Nephron (organoid): ENCODE data around the gene AHCTF1.
"Not testable (repeated sequence)": the region's sequence is repeated elsewhere in the genome, so short reads cannot be mapped to it uniquely, and the experiment has no call there.

Source experiments
- H3K27ac Mint-ChIP-seq, 3 experiments: 2 replicates each; pipeline ENCODE4 v1.8.0; 2020; ENCODE audit warnings: mixed read lengths in 3 of 3, mild to moderate bottlenecking in 2 of 3, moderate library complexity in 1 of 3
- H3K27me3 Mint-ChIP-seq: 2 replicates; pipeline ENCODE4 v1.8.0; 2021; ENCODE audit warnings: low read depth, mild to moderate bottlenecking, moderate library complexity, mixed read lengths
- H3K36me3 Mint-ChIP-seq: 2 replicates; pipeline ENCODE4 v1.8.0; 2020; ENCODE audit warnings: low read depth, mixed read lengths
- H3K4me1 Mint-ChIP-seq: 2 replicates; pipeline ENCODE4 v1.8.0; 2020; ENCODE audit warnings: mixed read lengths
- H3K4me3 Mint-ChIP-seq, 3 experiments: 2 replicates each; pipeline ENCODE4 v1.8.0; 2020; ENCODE audit warnings: mild to moderate bottlenecking in 3 of 3, mixed read lengths in 3 of 3, moderate library complexity in 2 of 3
- H3K9me3 Mint-ChIP-seq: 2 replicates; pipeline ENCODE4 v1.8.0; 2020; ENCODE audit warnings: mixed read lengths
- CTCF ChIP-seq, 3 experiments: fragments of 200-600 bp; sonication (generic); IDR thresholded peaks; one replicate each; pipeline ENCODE4 v1.5.0; 2021; ENCODE audit warnings: antibody characterized with exemption in 3 of 3; ENCODE audit not compliant: unreplicated experiment in 3 of 3

The AHCTF1 gene

GRCh38 chr1:246860401-246860800, 71.3 kb downstream of the AHCTF1 start:
- Mint-ChIP-seq H3K36me3 (peaks cover 78% of the 10 kb centered on the region), H3K4me1 (no peaks in the 10 kb centered on the region), H3K27me3 (no peaks in the 10 kb centered on the region), H3K9me3 (no peaks in the 10 kb centered on the region), H3K4me3 (no peak overlapping the region), H3K27ac (no peak overlapping the region)
- TF ChIP-seq CTCF (IDR thresholded peaks at IDR 0.05; ENCODE audit: unreplicated experiment in 3 of 3), result no peak

- Mint-ChIP-seq H3K4me1 (no peaks in the 10 kb centered on the region), H3K4me3 (no peak overlapping the region), H3K36me3 (peaks cover 86% of the 10 kb centered on the region), H3K9me3 (no peaks in the 10 kb centered on the region), H3K27me3 (no peaks in the 10 kb centered on the region), H3K27ac (no peak overlapping the region)
- TF ChIP-seq CTCF (IDR thresholded peaks at IDR 0.05; ENCODE audit: unreplicated experiment in 3 of 3), result no peak
Measured at GRCh38 chr1:246856371-246856770, 75.4 kb downstream of the AHCTF1 start.

GRCh38 chr1:246850640-246851039, 81.1 kb downstream of the AHCTF1 start:
- H3K4me3 Mint-ChIP-seq, H3K9me3 Mint-ChIP-seq, H3K27ac Mint-ChIP-seq, H3K4me1 Mint-ChIP-seq, H3K27me3 Mint-ChIP-seq: not testable (repeated sequence)
- peaks cover 83% of the 10 kb centered on the region for H3K36me3 Mint-ChIP-seq

- TF ChIP-seq CTCF (IDR thresholded peaks at IDR 0.05; ENCODE audit: unreplicated experiment in 3 of 3), result no peak
- H3K27me3 Mint-ChIP-seq, result no peaks in the 10 kb centered on the region
- H3K4me3 Mint-ChIP-seq, result no peak overlapping the region
- no peaks in the 10 kb centered on the region for H3K4me1 Mint-ChIP-seq
- no peaks in the 10 kb centered on the region for H3K9me3 Mint-ChIP-seq
- H3K36me3 Mint-ChIP-seq, result peaks cover 60% of the 10 kb centered on the region
- H3K27ac Mint-ChIP-seq, result no peak overlapping the region
Measured at GRCh38 chr1:246843876-246844275, 87.9 kb downstream of the AHCTF1 start.

- H3K27me3 Mint-ChIP-seq, H3K4me3 Mint-ChIP-seq, H3K27ac Mint-ChIP-seq, H3K9me3 Mint-ChIP-seq, H3K4me1 Mint-ChIP-seq: not testable (repeated sequence)
- peaks cover 35% of the 10 kb centered on the region for H3K36me3 Mint-ChIP-seq
Measured at GRCh38 chr1:246840761-246841160, 91.0 kb downstream of the AHCTF1 start.

- H3K36me3 Mint-ChIP-seq, result peaks cover 21% of the 10 kb centered on the region
- H3K27ac Mint-ChIP-seq, result no peak overlapping the region
- TF ChIP-seq CTCF (IDR thresholded peaks at IDR 0.05; ENCODE audit: unreplicated experiment in 3 of 3), result no peak
- H3K9me3 Mint-ChIP-seq, result no peaks in the 10 kb centered on the region
- no peaks in the 10 kb centered on the region for H3K4me1 Mint-ChIP-seq
- H3K4me3 Mint-ChIP-seq, result no peak overlapping the region
- H3K27me3 Mint-ChIP-seq, result no peaks in the 10 kb centered on the region
Measured at GRCh38 chr1:246838118-246838456, 93.7 kb downstream of the AHCTF1 start.

- H3K4me1 Mint-ChIP-seq, result no peaks in the 10 kb centered on the region
- H3K9me3 Mint-ChIP-seq, result no peaks in the 10 kb centered on the region
- no peak overlapping the region for H3K27ac Mint-ChIP-seq
- no peak overlapping the region for H3K4me3 Mint-ChIP-seq
- H3K27me3 Mint-ChIP-seq, result no peaks in the 10 kb centered on the region
- no peak for TF ChIP-seq CTCF (IDR thresholded peaks at IDR 0.05; ENCODE audit: unreplicated experiment in 3 of 3)
- H3K36me3 Mint-ChIP-seq, result peaks cover 16% of the 10 kb centered on the region
Measured at GRCh38 chr1:246837418-246838117, 94.2 kb downstream of the AHCTF1 start.
